ENCODE measurements around the gene NHERF1.

Gene NHERF1

GRCh38 chr17:74815067-74815466, 66.6 kb downstream of the NHERF1 start:
- DNase-seq, result no peak

GRCh38 chr17:74815550-74816370, 67.3 kb downstream of the NHERF1 start:
- peak; percentile 56 for DNase-seq

GRCh38 chr17:74816905-74817620, 68.6 kb downstream of the NHERF1 start:
- no peak for DNase-seq

GRCh38 chr17:74818291-74818938, 70.0 kb downstream of the NHERF1 start:
- no peak for DNase-seq

Data from NCI-H82 (cell line).